HepG2 (cell line): ENCODE data around the gene LAG3. TPM values are rescaled to one million over a fixed set of nuclear protein-coding genes. Genes with fewer than 3 reads are reported as not detected.
A peak's percentile ranks its signal among the peaks of the same experiment; 100 is the strongest.

ENCODE experiments used
- CAMTA2 ChIP-seq: sonication (generic); formaldehyde crosslinking; IDR thresholded peaks from 2 replicates; pipeline ENCODE4 v1.4.0; 2020; ENCODE audit warnings: mild to moderate bottlenecking, missing genetic modification reagents, borderline replicate concordance
- CC2D1A ChIP-seq: sonication (generic); formaldehyde crosslinking; IDR thresholded peaks from 2 replicates; pipeline ENCODE4 v1.8.1; 2023; ENCODE audit warnings: mild to moderate bottlenecking, missing genetic modification reagents
- DRAP1 ChIP-seq: IDR thresholded peaks from 2 replicates; pipeline ENCODE4 v1.6.1; 2016; ENCODE audit warnings: missing genetic modification reagents, missing compliant biosample characterization
- E2F5 ChIP-seq: sonication (generic); formaldehyde crosslinking; conservative IDR thresholded peaks from 2 replicates; pipeline ENCODE4 v1.4.0; 2020; ENCODE audit warnings: missing genetic modification reagents
- FOXA1 ChIP-seq, 2 experiments: fragments of 450-650 bp in 1 of 2; sonication (generic) in 1 of 2; formaldehyde crosslinking in 1 of 2; IDR thresholded peaks; 2 replicates each; pipeline versions ENCODE4 v1.4.0 to v1.6.1; 2016 to 2020; ENCODE audit warnings: missing genetic modification reagents in 1 of 2
- FOXP4 ChIP-seq: sonication (generic); formaldehyde crosslinking; IDR thresholded peaks from 2 replicates; pipeline ENCODE4 v1.4.0; 2020; ENCODE audit warnings: missing genetic modification reagents
- MEIS2 ChIP-seq: sonication (generic); formaldehyde crosslinking; IDR thresholded peaks from 2 replicates; pipeline ENCODE4 v1.9.0; 2021; ENCODE audit warnings: mild to moderate bottlenecking, missing genetic modification reagents
- NFYC ChIP-seq: IDR thresholded peaks from 2 replicates; pipeline ENCODE4 v1.6.1; 2016; ENCODE audit warnings: missing genetic modification reagents, missing compliant biosample characterization
- PAF1 ChIP-seq: IDR thresholded peaks from 2 replicates; pipeline ENCODE4 v1.6.1; 2016; ENCODE audit warnings: missing genetic modification reagents, missing compliant biosample characterization
- PAX8 ChIP-seq: sonication (generic); formaldehyde crosslinking; IDR thresholded peaks from 2 replicates; pipeline ENCODE4 v1.8.0; 2022; ENCODE audit warnings: mild to moderate bottlenecking, missing genetic modification reagents, borderline replicate concordance
- RBFOX2 ChIP-seq: fragments of 200-400 bp; formaldehyde crosslinking; IDR thresholded peaks from 2 replicates; pipeline ENCODE4 v1.6.1; 2017; ENCODE audit warnings: low read depth, mild to moderate bottlenecking, low read length
- SP2 ChIP-seq: sonication (generic); formaldehyde crosslinking; IDR thresholded peaks from 2 replicates; pipeline ENCODE4 v1.5.1; 2020; ENCODE audit warnings: mild to moderate bottlenecking, missing genetic modification reagents
- TCF12 ChIP-seq, 2 experiments: fragments of 450-650 bp in 1 of 2; sonication (generic) in 1 of 2; formaldehyde crosslinking in 1 of 2; IDR thresholded peaks; 2 replicates each; pipeline versions ENCODE4 v1.6.1 to v1.8.0; 2017 to 2022; ENCODE audit warnings: antibody characterized with exemption in 1 of 2, mild to moderate bottlenecking in 1 of 2, missing genetic modification reagents in 1 of 2, moderate library complexity in 1 of 2
- TFAP4 ChIP-seq: sonication (generic); IDR thresholded peaks from 2 replicates; pipeline ENCODE4 v1.6.1; 2016; ENCODE audit warnings: low read depth, borderline replicate concordance
- ZMAT3 ChIP-seq: sonication (generic); formaldehyde crosslinking; conservative IDR thresholded peaks from 2 replicates; pipeline ENCODE4 v1.7.0; 2021; ENCODE audit warnings: missing genetic modification reagents
- ZNF225 ChIP-seq: sonication (generic); formaldehyde crosslinking; IDR thresholded peaks from 2 replicates; pipeline ENCODE4 v1.4.0; 2020; ENCODE audit warnings: mild to moderate bottlenecking, missing genetic modification reagents
- ZNF256 ChIP-seq: sonication (generic); formaldehyde crosslinking; conservative IDR thresholded peaks from 2 replicates; pipeline ENCODE4 v1.4.0; 2020; ENCODE audit warnings: missing genetic modification reagents
- ZNF512 ChIP-seq: sonication (generic); formaldehyde crosslinking; IDR thresholded peaks from 2 replicates; pipeline ENCODE4 v1.4.0; 2020; ENCODE audit warnings: mild to moderate bottlenecking, missing genetic modification reagents
- ZNF569 ChIP-seq: sonication (generic); formaldehyde crosslinking; IDR thresholded peaks from 2 replicates; pipeline ENCODE4 v1.5.0; 2020; ENCODE audit warnings: mild to moderate bottlenecking, missing genetic modification reagents, moderate library complexity, borderline replicate concordance
- ZNF572 ChIP-seq: sonication (generic); formaldehyde crosslinking; IDR thresholded peaks from 2 replicates; pipeline ENCODE4 v1.5.1; 2020; ENCODE audit warnings: mild to moderate bottlenecking, missing genetic modification reagents
- ZNF580 ChIP-seq: IDR thresholded peaks from 2 replicates; pipeline ENCODE4 v1.6.1; 2016; ENCODE audit warnings: low read depth, borderline replicate concordance
- ZSCAN29 ChIP-seq: sonication (generic); formaldehyde crosslinking; conservative IDR thresholded peaks from 2 replicates; pipeline ENCODE4 v1.4.0; 2020; ENCODE audit warnings: mild to moderate bottlenecking, missing genetic modification reagents
- polyA plus RNA-seq, 8 experiments: library from polyadenylated mRNA; depleted of rRNA in 3 of 8; stranded (reverse) in 7 of 8; unstranded in 1 of 8; fragments of >200 nt; fragmentation: Illumina TruSeq in 4 of 8; extraction: Trizol in 4 of 8; gene quantifications; 2 replicates each; pipeline versions ENCODE4 v1.2.1 to v1.2.3, GENCODE V29; 2011 to 2016; ENCODE audit warnings: low read depth in 4 of 8, missing spikeins in 1 of 8, mixed read lengths in 1 of 8; ENCODE audit not compliant: insufficient read depth in 1 of 8
- total RNA-seq, 5 experiments: library from RNA; depleted of rRNA; stranded (reverse); fragments of >200 nt; fragmentation: Illumina TruSeq; extraction: Trizol; gene quantifications; 2 replicates each; pipeline ENCODE4 v1.2.3, GENCODE V29; 2016; ENCODE audit warnings: low read depth in 1 of 5

LAG3 gene
- total and polyA plus RNA-seq, 2 of the 13 experiments (the other 11 are each of a cell fraction or from before 2014, with no cell fraction given), result 0.11 to 0.26 TPM

- TF ChIP-seq FOXA1 (IDR thresholded peaks at IDR 0.05) (no peak), FOXA1 (CRISPR knock-in tag; IDR thresholded peaks at IDR 0.05) (no peak), ZMAT3 (CRISPR knock-in tag) (peak; percentile 71; the same call in 1 of the 2 replicates), PAX8 (CRISPR knock-in tag) (no peak), SP2 (peak; percentile 84), NFYC (CRISPR knock-in tag) (no peak; the same call in 1 of the 2 replicates), ZSCAN29 (CRISPR knock-in tag) (peak; percentile 78; the same call in 1 of the 2 replicates), ZNF569 (CRISPR knock-in tag) (no peak), RBFOX2 (peak; percentile 97), ZNF256 (CRISPR knock-in tag) (no peak), ZNF512 (CRISPR knock-in tag) (no peak; the same call in 1 of the 2 replicates), FOXP4 (CRISPR knock-in tag) (no peak), PAF1 (CRISPR knock-in tag) (no peak), E2F5 (no peak; the same call in 1 of the 2 replicates), ZNF225 (CRISPR knock-in tag) (no peak), ZNF572 (peak; percentile 71; the same call in 1 of the 2 replicates), MEIS2 (peak; percentile 29; the same call in 1 of the 2 replicates), CAMTA2 (CRISPR knock-in tag) (no peak; the same call in 1 of the 2 replicates), TCF12 (IDR thresholded peaks at IDR 0.05) (no peak), TCF12 (CRISPR knock-in tag; IDR thresholded peaks at IDR 0.05) (no peak; the same call in 1 of the 2 replicates), DRAP1 (CRISPR knock-in tag) (peak; percentile 81), CC2D1A (CRISPR knock-in tag) (0 out of 2 replicates have a peak, but pooled peaks have one; percentile 20), TFAP4 (peak; percentile 51; the same call in 1 of the 2 replicates), ZNF580 (CRISPR knock-in tag) (peak; percentile 24)
Observed at GRCh38 chr12:6752921-6753771, 19.2 kb upstream of the LAG3 start, which contains the start of gene MLF2 (continued).
